Activated naive CD8-positive, alpha-beta T cell (primary cell): ENCODE data around the gene PSMC3.
A peak's percentile ranks its signal among the peaks of the same experiment; 100 is the strongest.

Source experiments
- H3K27ac Mint-ChIP-seq: one replicate; pipeline ENCODE4 v1.8.0; 2021; ENCODE audit warnings: mixed read lengths
- H3K27me3 Mint-ChIP-seq: one replicate; pipeline ENCODE4 v1.8.0; 2021; ENCODE audit warnings: mixed read lengths
- H3K36me3 Mint-ChIP-seq: one replicate; pipeline ENCODE4 v1.8.0; 2021; ENCODE audit warnings: mixed read lengths
- H3K4me1 Mint-ChIP-seq: one replicate; pipeline ENCODE4 v1.8.0; 2021; ENCODE audit warnings: low read depth, mixed read lengths
- H3K4me3 Mint-ChIP-seq: one replicate; pipeline ENCODE4 v1.8.0; 2021; ENCODE audit warnings: mild to moderate bottlenecking, mixed read lengths
- H3K9me3 Mint-ChIP-seq: one replicate; pipeline ENCODE4 v1.8.0; 2021; ENCODE audit warnings: low read depth, mixed read lengths

Gene PSMC3

GRCh38 chr11:47434011-47434786 lies 8.0 kb upstream of the PSMC3 start:
- no peaks in the 10 kb centered on the region for H3K9me3 Mint-ChIP-seq
- H3K4me1 Mint-ChIP-seq = no peaks in the 10 kb centered on the region
- no peak overlapping the region for H3K27ac Mint-ChIP-seq
- H3K4me3 Mint-ChIP-seq = no peak overlapping the region
- H3K27me3 Mint-ChIP-seq = no peaks in the 10 kb centered on the region
- H3K36me3 Mint-ChIP-seq = no peaks in the 10 kb centered on the region

GRCh38 chr11:47433157-47433556 lies 6.9 kb upstream of the PSMC3 start:
- no peak overlapping the region for H3K27ac Mint-ChIP-seq
- no peaks in the 10 kb centered on the region for H3K36me3 Mint-ChIP-seq
- H3K4me3 Mint-ChIP-seq = no peak overlapping the region

DNA sequence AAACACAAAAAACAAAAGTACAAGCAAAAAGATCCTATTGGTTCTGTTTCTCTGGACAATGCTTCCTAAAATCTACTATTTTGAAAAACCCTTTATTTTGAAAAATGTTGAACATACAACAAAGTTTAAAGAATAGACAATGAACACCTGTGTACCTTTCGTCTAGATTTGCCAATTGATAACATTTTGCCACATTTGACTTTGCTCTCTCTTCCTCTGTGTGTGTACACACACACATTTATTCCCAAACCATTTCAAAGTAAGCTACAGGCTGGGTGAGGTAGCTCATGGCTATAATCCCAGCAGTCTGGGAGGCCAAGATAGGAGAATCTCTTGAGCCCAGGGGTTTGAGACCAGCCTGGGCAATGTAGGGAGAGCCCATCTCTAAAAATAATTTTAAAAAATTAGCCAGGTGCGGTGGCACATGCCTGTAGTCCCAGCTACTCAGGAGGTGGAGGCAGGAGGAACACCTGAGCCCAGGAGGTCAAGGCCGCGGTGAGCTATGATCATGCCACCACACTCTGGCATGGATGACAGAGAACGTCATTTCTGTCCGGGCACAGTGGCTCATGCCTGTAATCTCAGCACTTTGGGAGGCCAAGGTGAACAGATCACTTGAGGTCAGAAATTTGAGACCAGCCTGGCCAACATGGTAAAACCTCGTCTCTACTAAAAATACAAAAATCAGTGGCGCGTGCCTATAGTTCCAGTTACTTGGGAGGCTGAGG lies 5.3 kb upstream of the PSMC3 start:
- Mint-ChIP-seq H3K9me3 (no peaks in the 10 kb centered on the region), H3K27me3 (no peaks in the 10 kb centered on the region), H3K4me1 (peaks cover 5% of the 10 kb centered on the region), H3K36me3 (no peaks in the 10 kb centered on the region), H3K4me3 (no peak overlapping the region), H3K27ac (no peak overlapping the region)

More at GRCh38 chr11:47433157-47433556, 6.9 kb upstream of the PSMC3 start:
- Mint-ChIP-seq H3K27me3 (no peaks in the 10 kb centered on the region), H3K9me3 (no peaks in the 10 kb centered on the region), H3K4me1 (no peaks in the 10 kb centered on the region)

GRCh38 chr11:47430524-47430923 lies 4.3 kb upstream of the PSMC3 start:
- Mint-ChIP-seq H3K4me1 (peaks cover 12% of the 10 kb centered on the region), H3K27ac (no peak overlapping the region), H3K9me3 (no peaks in the 10 kb centered on the region), H3K27me3 (no peaks in the 10 kb centered on the region), H3K4me3 (no peak overlapping the region), H3K36me3 (peaks cover 3% of the 10 kb centered on the region)

GRCh38 chr11:47425611-47426010 lies 628 bp downstream of the PSMC3 start:
- Mint-ChIP-seq H3K27ac (peak overlapping the region; percentile 100), H3K36me3 (peaks cover 8% of the 10 kb centered on the region), H3K4me1 (peaks cover 27% of the 10 kb centered on the region)

GRCh38 chr11:47418454-47419259 lies 7.6 kb downstream of the PSMC3 start:
- peaks cover 2% of the 10 kb centered on the region for H3K4me1 Mint-ChIP-seq
- H3K4me3 Mint-ChIP-seq = no peak overlapping the region
- H3K9me3 Mint-ChIP-seq = no peaks in the 10 kb centered on the region
- H3K27ac Mint-ChIP-seq = no peak overlapping the region
- H3K36me3 Mint-ChIP-seq = peaks cover 3% of the 10 kb centered on the region
- H3K27me3 Mint-ChIP-seq = no peaks in the 10 kb centered on the region

More at GRCh38 chr11:47425611-47426010, 628 bp downstream of the PSMC3 start:
- no peaks in the 10 kb centered on the region for H3K9me3 Mint-ChIP-seq
- peak overlapping the region; percentile 100 for H3K4me3 Mint-ChIP-seq
- no peaks in the 10 kb centered on the region for H3K27me3 Mint-ChIP-seq

DNA sequence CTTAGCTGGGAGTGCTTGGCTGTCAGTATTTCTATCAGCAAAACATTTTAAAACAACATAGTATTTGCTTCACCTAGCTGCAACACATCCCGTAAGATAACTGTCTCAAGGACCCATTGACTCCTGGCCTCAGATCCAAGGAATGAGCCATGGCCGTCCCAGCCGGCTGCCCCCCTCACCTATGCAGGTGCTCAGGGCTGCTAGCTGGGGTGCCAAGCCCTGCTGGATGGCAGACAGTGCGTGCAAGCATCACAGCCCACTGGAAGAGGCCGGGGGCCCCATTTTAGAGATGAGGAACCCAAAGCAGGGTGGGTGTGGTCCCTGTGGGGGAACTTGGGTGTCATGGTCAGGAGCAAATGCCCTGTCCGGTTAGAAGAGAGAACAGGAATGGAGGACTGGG lies 8.5 kb downstream of the PSMC3 start:
- no peak overlapping the region for H3K4me3 Mint-ChIP-seq
- H3K9me3 Mint-ChIP-seq = no peaks in the 10 kb centered on the region
- H3K4me1 Mint-ChIP-seq = peaks cover 2% of the 10 kb centered on the region
- H3K27ac Mint-ChIP-seq = no peak overlapping the region
- peaks cover 3% of the 10 kb centered on the region for H3K36me3 Mint-ChIP-seq
- H3K27me3 Mint-ChIP-seq = no peaks in the 10 kb centered on the region

GRCh38 chr11:47415949-47416472 lies 10.2 kb downstream of the PSMC3 start:
- no peaks in the 10 kb centered on the region for H3K4me1 Mint-ChIP-seq
- H3K36me3 Mint-ChIP-seq = peaks cover 3% of the 10 kb centered on the region
- no peaks in the 10 kb centered on the region for H3K27me3 Mint-ChIP-seq
- no peaks in the 10 kb centered on the region for H3K9me3 Mint-ChIP-seq
- H3K27ac Mint-ChIP-seq = no peak overlapping the region
- no peak overlapping the region for H3K4me3 Mint-ChIP-seq

DNA sequence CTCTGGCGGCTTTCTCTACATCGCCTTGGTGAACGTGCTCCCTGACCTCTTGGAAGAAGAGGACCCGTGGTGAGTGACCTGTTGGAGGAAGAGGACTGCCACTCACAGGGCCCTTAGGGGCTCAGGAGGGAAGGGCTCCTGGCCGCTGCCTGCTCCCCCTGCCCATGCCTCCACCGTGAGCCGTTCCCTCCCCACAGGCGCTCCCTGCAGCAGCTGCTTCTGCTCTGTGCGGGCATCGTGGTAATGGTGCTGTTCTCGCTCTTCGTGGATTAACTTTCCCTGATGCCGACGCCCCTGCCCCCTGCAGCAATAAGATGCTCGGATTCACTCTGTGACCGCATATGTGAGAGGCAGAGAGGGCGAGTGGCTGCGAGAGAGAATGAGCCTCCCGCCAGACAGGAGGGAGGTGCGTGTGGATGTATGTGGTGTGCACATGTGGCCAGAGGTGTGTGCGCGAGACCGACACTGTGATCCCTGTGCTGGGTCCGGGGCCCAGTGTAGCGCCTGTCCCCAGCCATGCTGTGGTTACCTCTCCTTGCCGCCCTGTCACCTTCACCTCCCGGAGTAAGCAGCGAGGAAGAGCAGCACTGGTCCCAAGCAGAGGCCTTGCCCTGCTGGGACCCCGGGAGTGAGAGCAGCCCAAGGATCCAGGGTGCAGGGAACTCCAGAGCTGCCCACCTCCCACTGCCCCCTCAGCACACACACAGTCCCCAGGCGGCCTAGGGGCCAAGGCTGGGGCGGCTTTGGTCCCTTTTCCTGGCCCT lies 11.0 kb downstream of the PSMC3 start:
- no peaks in the 10 kb centered on the region for H3K27me3 Mint-ChIP-seq
- H3K4me1 Mint-ChIP-seq = no peaks in the 10 kb centered on the region
- H3K27ac Mint-ChIP-seq = no peak overlapping the region
- H3K9me3 Mint-ChIP-seq = no peaks in the 10 kb centered on the region
- H3K36me3 Mint-ChIP-seq = peaks cover 3% of the 10 kb centered on the region
- H3K4me3 Mint-ChIP-seq = no peak overlapping the region

DNA sequence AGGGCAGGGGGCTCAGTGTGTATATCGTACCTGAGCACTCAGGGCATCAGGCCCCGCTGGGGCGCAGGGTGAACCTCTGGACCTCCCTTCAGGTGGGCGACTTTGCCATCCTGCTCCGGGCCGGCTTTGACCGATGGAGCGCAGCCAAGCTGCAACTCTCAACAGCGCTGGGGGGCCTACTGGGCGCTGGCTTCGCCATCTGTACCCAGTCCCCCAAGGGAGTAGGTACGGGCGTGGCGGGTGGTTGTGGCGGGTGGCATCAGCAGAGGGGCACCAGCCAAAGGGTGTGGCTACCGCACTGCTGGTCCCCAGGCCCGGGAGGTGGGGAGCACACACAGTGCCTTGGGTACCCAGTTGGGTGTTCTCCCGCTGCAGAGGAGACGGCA lies 11.6 kb downstream of the PSMC3 start:
- Mint-ChIP-seq H3K9me3 (no peaks in the 10 kb centered on the region), H3K27me3 (no peaks in the 10 kb centered on the region), H3K27ac (no peak overlapping the region), H3K4me3 (no peak overlapping the region), H3K36me3 (peaks cover 3% of the 10 kb centered on the region), H3K4me1 (no peaks in the 10 kb centered on the region)

- Mint-ChIP-seq H3K27ac (no peak overlapping the region), H3K27me3 (no peaks in the 10 kb centered on the region), H3K4me3 (no peak overlapping the region), H3K4me1 (peaks cover 4% of the 10 kb centered on the region), H3K36me3 (peaks cover 3% of the 10 kb centered on the region), H3K9me3 (no peaks in the 10 kb centered on the region)
Observed at GRCh38 chr11:47413908-47414684, 12.1 kb downstream of the PSMC3 start.

- Mint-ChIP-seq H3K27me3 (no peaks in the 10 kb centered on the region), H3K27ac (no peak overlapping the region), H3K36me3 (peaks cover 3% of the 10 kb centered on the region), H3K4me1 (peaks cover 4% of the 10 kb centered on the region), H3K4me3 (no peak overlapping the region), H3K9me3 (no peaks in the 10 kb centered on the region)
Observed at GRCh38 chr11:47413351-47413750, 12.9 kb downstream of the PSMC3 start.

GRCh38 chr11:47411884-47412746 lies 14.1 kb downstream of the PSMC3 start:
- Mint-ChIP-seq H3K4me1 (peaks cover 12% of the 10 kb centered on the region), H3K27ac (no peak overlapping the region), H3K4me3 (no peak overlapping the region), H3K9me3 (no peaks in the 10 kb centered on the region), H3K36me3 (peaks cover 3% of the 10 kb centered on the region), H3K27me3 (no peaks in the 10 kb centered on the region)
